ENCODE measurements around the gene DHX16. TPM values are rescaled to one million over a fixed set of nuclear protein-coding genes. Genes with fewer than 3 reads are reported as not detected.

DHX16 gene
- total and polyA plus RNA-seq, 9 of the 15 experiments (the other 6 are each of a cell fraction or from before 2014, with no cell fraction given): 14.6 to 66.1 (median 47.5) TPM

DNA sequence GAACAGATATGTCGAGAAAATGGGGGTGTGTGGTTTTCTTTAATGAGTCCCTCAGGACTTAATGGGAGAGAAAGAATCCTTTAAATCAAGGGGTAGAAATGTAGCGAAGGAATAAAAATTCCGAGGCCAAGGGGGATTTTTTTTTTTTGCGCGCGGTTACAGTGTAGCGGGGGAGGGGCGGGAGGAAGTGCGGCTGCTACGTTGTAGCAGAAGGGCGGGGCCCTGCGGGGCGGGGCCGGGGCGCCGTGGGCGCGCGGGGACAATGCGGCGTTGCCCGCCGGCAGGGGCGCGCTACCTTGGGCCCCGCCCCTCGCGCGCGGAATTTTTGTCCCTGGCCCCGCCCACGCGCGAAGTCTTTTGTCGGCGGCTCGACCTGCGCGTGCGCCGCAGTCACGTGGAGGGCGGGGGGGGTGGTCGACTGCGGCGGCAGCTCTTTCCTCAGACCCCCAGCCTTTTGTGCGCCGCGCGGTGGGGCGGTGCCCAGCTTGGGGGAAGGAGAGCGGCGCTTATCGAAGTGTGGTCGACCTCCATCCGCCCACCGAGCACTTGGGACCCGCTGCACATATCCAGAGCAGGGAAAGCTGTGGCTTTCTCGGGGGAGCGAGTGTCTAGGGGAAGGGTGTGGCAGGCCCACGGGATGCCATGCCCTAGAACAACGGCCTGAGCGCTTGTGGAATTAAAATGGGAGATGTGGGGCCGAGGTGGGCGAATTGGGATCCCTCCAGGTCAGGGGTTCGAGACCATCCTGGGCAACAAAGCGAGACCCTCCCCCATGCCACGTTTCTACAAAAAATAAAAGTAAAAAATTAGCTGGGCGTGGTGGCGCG is 48.6 kb upstream of the DHX16 start (continued):
- TF ChIP-seq NCOR1 (IDR thresholded peaks at IDR 0.05) (0 out of 2 replicates have a peak, but pooled peaks have one; percentile 8), ZNF263 (CRISPR knock-in tag; IDR thresholded peaks at IDR 0.05; ENCODE audit: borderline replicate concordance) (no peak; the same call in 1 of the 2 replicates), PRPF4 (IDR thresholded peaks at IDR 0.05; ENCODE audit: insufficient read depth, low read depth, low read length, poor library complexity, severe bottlenecking) (peak; percentile 45), ZNF41 (CRISPR knock-in tag; conservative IDR thresholded peaks at IDR 0.05) (peak; percentile 78; the same call in 1 of the 2 replicates), ZFP1 (CRISPR knock-in tag; IDR thresholded peaks at IDR 0.05) (0 out of 2 replicates have a peak, but pooled peaks have one; percentile 44)
- TF ChIP-seq, protein P1, sequence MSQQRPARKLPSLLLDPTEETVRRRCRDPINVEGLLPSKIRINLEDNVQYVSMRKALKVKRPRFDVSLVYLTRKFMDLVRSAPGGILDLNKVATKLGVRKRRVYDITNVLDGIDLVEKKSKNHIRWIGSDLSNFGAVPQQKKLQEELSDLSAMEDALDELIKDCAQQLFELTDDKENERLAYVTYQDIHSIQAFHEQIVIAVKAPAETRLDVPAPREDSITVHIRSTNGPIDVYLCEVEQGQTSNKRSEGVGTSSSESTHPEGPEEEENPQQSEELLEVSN (IDR thresholded peaks at IDR 0.05; ENCODE audit: borderline replicate concordance in 1 of 2, extremely low read depth in 1 of 2, insufficient read depth in 1 of 2, insufficient read length in 1 of 2, low read depth in 1 of 2, low read length in 1 of 2, poor library complexity in 1 of 2, severe bottlenecking in 1 of 2): peak; percentile 29 to 85

DNA sequence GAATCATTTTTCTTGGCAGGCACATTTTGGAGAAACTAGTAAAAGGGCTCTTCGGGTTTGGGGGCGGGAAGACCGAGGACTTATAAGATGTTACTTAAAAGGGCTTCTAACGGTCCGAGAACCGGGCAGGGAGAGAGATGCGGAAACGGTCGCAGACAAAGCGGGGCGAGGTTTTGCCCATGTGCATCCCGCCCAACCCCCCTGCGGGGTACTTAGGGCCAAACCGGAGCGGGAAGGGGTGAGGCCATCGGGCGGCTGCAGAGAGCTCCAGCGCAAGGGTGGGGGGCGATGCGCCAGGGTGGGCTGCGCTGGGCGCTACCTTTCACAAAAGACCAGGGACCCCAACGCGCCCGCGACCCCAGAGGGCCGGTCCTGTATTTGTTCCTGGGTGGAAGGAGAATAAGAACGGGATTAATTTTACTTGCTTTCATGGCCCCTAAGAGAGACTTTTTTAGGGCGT is 48.0 kb upstream of the DHX16 start:
- Histone ChIP-seq H3K9me1 (ENCODE audit: control insufficient read depth, insufficient read depth, low read length) (peaks cover 1% of the 10 kb centered on the region), H3K4me3 (peak overlapping the region; percentile 89), H3K4me1 (replicated peaks in 1 of 2; ENCODE audit: control insufficient read depth in 2 of 2, insufficient read depth in 2 of 2, low read length in 2 of 2) (peaks cover 21 to 25% of the 10 kb centered on the region in 2 experiments), H2AFZ (ENCODE audit: low read depth, low read length) (no peak overlapping the region), H3K9ac (ENCODE audit: insufficient read depth in 1 of 2, low read depth in 2 of 2, low read length in 2 of 2) (peak overlapping the region; percentile 96), H3K27me3 (ENCODE audit: control insufficient read depth in 2 of 2, insufficient read depth in 2 of 2, low read length in 2 of 2) (no peaks in the 10 kb centered on the region), H3K9me3 (replicated peaks; ENCODE audit: control insufficient read depth, insufficient read depth, low read depth, low read length) (no peaks in the 10 kb centered on the region), H3K36me3 (ENCODE audit: control insufficient read depth, insufficient read depth, low read length) (peaks cover 44% of the 10 kb centered on the region), H3K27ac (ENCODE audit: extremely low read depth, low read depth, low read length) (peak overlapping the region; percentile 91), H3K79me2 (ENCODE audit: control insufficient read depth, insufficient read depth, low read length) (peaks cover 91% of the 10 kb centered on the region), H3K4me2 (ENCODE audit: insufficient read depth, low read length) (peak overlapping the region; percentile 86), H4K20me1 (replicated peaks; ENCODE audit: control insufficient read depth, insufficient read depth, low read length) (peaks cover 41% of the 10 kb centered on the region)
- intact Hi-C loops (cut with micrococcal nuclease) (loop anchor here (1.0 to 2.0 kb wide), 3 partner anchors 22 to 156 kb away; partner anchors contain the start of genes FLOT1 and PPP1R18), in situ Hi-C loops (cut with MboI) (loop anchor here (5.0 to 10.0 kb wide), 2 partner anchors 46 to 238 kb away; partner anchors contain the start of gene DHX16)
- WGBS (ENCODE audit: insufficient coverage, low coverage, missing lambda C conversion rate): under 1% methylated on average over 29 of the region's 29 CpGs
- ATAC-seq: peak; percentile 31
- DNase-seq (ENCODE audit: extremely low read depth in 1 of 4, low spot score in 3 of 4): peak; percentile 57 to 89 (median 70)
- FAIRE-seq: no peak
- no TSS peak for BruUV-seq (replicated peaks)
- ChIA-PET POLR2A (interaction anchor here (0.6 to 27.1 kb wide), 9 partner anchors 9 to 345 kb away, joined by 3 to 524 read pairs (median 5); partner anchors contain the start of gene NRM), CTCF (ENCODE audit: low intra/inter-chr PET ratio) (interaction anchor here (0.7 to 5.0 kb wide), 2 partner anchors 35 to 41 kb away, joined by 6 to 92 read pairs; partner anchors contain the start of gene PPP1R18)
- peak; percentile 22 for TF ChIP-seq NEUROD1 (IDR thresholded peaks at IDR 0.05; ENCODE audit: borderline replicate concordance, low read depth, low read length, partially characterized antibody)
- TF ChIP-seq, protein P1 (IDR thresholded peaks at IDR 0.05; ENCODE audit: borderline replicate concordance in 1 of 2, extremely low read depth in 1 of 2, insufficient read depth in 1 of 2, insufficient read length in 1 of 2, low read depth in 1 of 2, low read length in 1 of 2, poor library complexity in 1 of 2, severe bottlenecking in 1 of 2): peak; percentile 46 to 83
- 0 out of 2 replicates have a peak, but pooled peaks have one; percentile 5 for TF ChIP-seq RB1 (IDR thresholded peaks at IDR 0.05; ENCODE audit: low read depth)
- no peak for TF ChIP-seq XRCC3 (IDR thresholded peaks at IDR 0.05)
- TF ChIP-seq, protein P2, sequence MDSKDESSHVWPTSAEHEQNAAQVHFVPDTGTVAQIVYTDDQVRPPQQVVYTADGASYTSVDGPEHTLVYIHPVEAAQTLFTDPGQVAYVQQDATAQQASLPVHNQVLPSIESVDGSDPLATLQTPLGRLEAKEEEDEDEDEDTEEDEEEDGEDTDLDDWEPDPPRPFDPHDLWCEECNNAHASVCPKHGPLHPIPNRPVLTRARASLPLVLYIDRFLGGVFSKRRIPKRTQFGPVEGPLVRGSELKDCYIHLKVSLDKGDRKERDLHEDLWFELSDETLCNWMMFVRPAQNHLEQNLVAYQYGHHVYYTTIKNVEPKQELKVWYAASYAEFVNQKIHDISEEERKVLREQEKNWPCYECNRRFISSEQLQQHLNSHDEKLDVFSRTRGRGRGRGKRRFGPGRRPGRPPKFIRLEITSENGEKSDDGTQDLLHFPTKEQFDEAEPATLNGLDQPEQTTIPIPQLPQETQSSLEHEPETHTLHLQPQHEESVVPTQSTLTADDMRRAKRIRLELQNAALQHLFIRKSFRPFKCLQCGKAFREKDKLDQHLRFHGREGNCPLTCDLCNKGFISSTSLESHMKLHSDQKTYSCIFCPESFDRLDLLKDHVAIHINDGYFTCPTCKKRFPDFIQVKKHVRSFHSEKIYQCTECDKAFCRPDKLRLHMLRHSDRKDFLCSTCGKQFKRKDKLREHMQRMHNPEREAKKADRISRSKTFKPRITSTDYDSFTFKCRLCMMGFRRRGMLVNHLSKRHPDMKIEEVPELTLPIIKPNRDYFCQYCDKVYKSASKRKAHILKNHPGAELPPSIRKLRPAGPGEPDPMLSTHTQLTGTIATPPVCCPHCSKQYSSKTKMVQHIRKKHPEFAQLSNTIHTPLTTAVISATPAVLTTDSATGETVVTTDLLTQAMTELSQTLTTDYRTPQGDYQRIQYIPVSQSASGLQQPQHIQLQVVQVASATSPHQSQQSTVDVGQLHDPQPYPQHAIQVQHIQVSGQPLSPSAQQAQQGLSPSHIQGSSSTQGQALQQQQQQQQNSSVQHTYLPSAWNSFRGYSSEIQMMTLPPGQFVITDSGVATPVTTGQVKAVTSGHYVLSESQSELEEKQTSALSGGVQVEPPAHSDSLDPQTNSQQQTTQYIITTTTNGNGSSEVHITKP (IDR thresholded peaks at IDR 0.05; ENCODE audit: partially characterized antibody): peak; percentile 23
- TF ChIP-seq ZNF232 (CRISPR knock-in tag; IDR thresholded peaks at IDR 0.05): peak; percentile 63; the same call in 1 of the 2 replicates

Data from K562 (cell line).